ENCODE results near the gene ASTN2.

GRCh38 chr9:116809656-116810055 lies 605.2 kb downstream of the ASTN2 start:
- TF ChIP-seq CTCF (IDR thresholded peaks at IDR 0.05) (no peak), POLR2AphosphoS5 (IDR thresholded peaks at IDR 0.05) (no peak), POLR2A (IDR thresholded peaks at IDR 0.05) (no peak)
